H1 (cell line): Measurements from ENCODE around the gene SEMA3C. TPM values are rescaled to one million over a fixed set of nuclear protein-coding genes. Genes with fewer than 3 reads are reported as not detected.

Source experiments
- CTCF ChIA-PET: fragments of 300-600 bp; sonication (Branson Sonifier 250); formaldehyde crosslinking; loops from one replicate; lab custom pipeline; 2021; ENCODE audit not compliant: partially characterized antibody; lab: Charles Lee
- POLR2A ChIA-PET: fragments of 300-600 bp; sonication (Branson Sonifier 250); formaldehyde crosslinking; loops from one replicate; lab custom pipeline; 2021; ENCODE audit warnings: inconsistent platforms; ENCODE audit not compliant: partially characterized antibody; lab: Charles Lee
- DNase-seq, 2 experiments: peaks; one replicate each; pipeline versions ENCODE4 v3.0.0 to v3.0.0-alpha.2; 2010 to 2022; ENCODE audit warnings: low spot score in 2 of 2, low read depth in 1 of 2, mixed read lengths in 1 of 2
- FAIRE-seq: peaks from 2 replicates; lab custom pipeline; 2011; peaks lifted over from hg19 to GRCh38; lab: Jason Lieb, UNC
- H2AFZ ChIP-seq: 2 replicates; pipeline ENCODE4 v1.8.1; 2012; ENCODE audit warnings: low read length, inconsistent platforms
- H2AK5ac ChIP-seq: 2 replicates; pipeline ENCODE4 v1.6.1; 2013; ENCODE audit warnings: low read depth, low read length
- H2BK120ac ChIP-seq: replicated peaks from 2 replicates; pipeline ENCODE3; 2013; ENCODE audit warnings: low read depth, low read length, inconsistent platforms
- H2BK12ac ChIP-seq: 2 replicates; pipeline ENCODE4 v1.6.1; 2013; ENCODE audit warnings: low read depth, low read length
- H2BK15ac ChIP-seq: 2 replicates; pipeline ENCODE4 v1.6.1; 2013; ENCODE audit warnings: low read length
- H2BK20ac ChIP-seq: 2 replicates; pipeline ENCODE4 v1.6.1; 2013; ENCODE audit warnings: low read length
- H2BK5ac ChIP-seq: 2 replicates; pipeline ENCODE4 v1.6.1; 2013; ENCODE audit warnings: low read depth, low read length
- H3K14ac ChIP-seq: 2 replicates; pipeline ENCODE4 v1.6.1; 2013; ENCODE audit warnings: inconsistent platforms; ENCODE audit not compliant: insufficient read length
- H3K18ac ChIP-seq: 2 replicates; pipeline ENCODE4 v1.6.1; 2013; ENCODE audit warnings: low read length; ENCODE audit errors: extremely low read depth
- H3K23ac ChIP-seq: 2 replicates; pipeline ENCODE4 v1.6.1; 2013; ENCODE audit warnings: inconsistent platforms; ENCODE audit not compliant: insufficient read length
- H3K23me2 ChIP-seq: 2 replicates; pipeline ENCODE4 v1.6.1; 2013; ENCODE audit warnings: low read depth, low read length
- H3K27ac ChIP-seq: 2 replicates; pipeline ENCODE4 v1.6.1; 2011; ENCODE audit warnings: low read depth, low read length, inconsistent platforms
- H3K27me3 ChIP-seq, 4 experiments: replicated peaks in 1 of 4; 1 replicate in 1 of 4; 2 replicates in 3 of 4; pipeline versions ENCODE4 v1.6.1 to v1.8.1; 2011 to 2013; ENCODE audit warnings: low read length in 3 of 4, mild to moderate bottlenecking in 3 of 4, inconsistent platforms in 2 of 4, mixed read lengths in 2 of 4, moderate library complexity in 1 of 4; ENCODE audit not compliant: control insufficient read depth in 3 of 4, insufficient read depth in 3 of 4; ENCODE audit errors: extremely low read depth in 1 of 4
- H3K36me3 ChIP-seq, 4 experiments: 2 replicates each; pipeline versions ENCODE4 v1.6.1 to v1.8.1; 2011 to 2013; ENCODE audit warnings: mild to moderate bottlenecking in 4 of 4, low read length in 3 of 4, moderate library complexity in 2 of 4, control low read depth in 1 of 4, inconsistent platforms in 1 of 4; ENCODE audit not compliant: insufficient read depth in 4 of 4, control insufficient read depth in 2 of 4
- H3K4ac ChIP-seq: replicated peaks from 2 replicates; pipeline ENCODE3; 2013; ENCODE audit warnings: low read length, low read depth, mixed read lengths, inconsistent platforms; ENCODE audit not compliant: insufficient read length
- H3K4me1 ChIP-seq, 4 experiments: replicated peaks in 1 of 4; 1 replicate in 1 of 4; 2 replicates in 3 of 4; pipeline versions ENCODE4 v1.6.1 to v1.8.1; 2011 to 2013; ENCODE audit warnings: low read length in 3 of 4, inconsistent platforms in 2 of 4, mixed read lengths in 1 of 4; ENCODE audit not compliant: insufficient read depth in 4 of 4, control insufficient read depth in 3 of 4
- H3K4me2 ChIP-seq, 2 experiments: 2 replicates each; pipeline versions ENCODE4 v1.6.1 to v1.8.1; 2011 to 2013; ENCODE audit warnings: low read depth in 2 of 2, low read length in 2 of 2, control low read depth in 1 of 2, inconsistent platforms in 1 of 2, mild to moderate bottlenecking in 1 of 2; ENCODE audit not compliant: insufficient read depth in 1 of 2
- H3K4me3 ChIP-seq, 4 experiments: fragments of 200-600, 300-600 bp in 1 of 4; sonication (generic), shearing (Covaris generic), sonication (Bioruptor Twin) in 1 of 4; 2 replicates each; pipeline versions ENCODE4 v1.5.1 to v1.8.1; 2011 to 2016; ENCODE audit warnings: low read length in 4 of 4, low read depth in 3 of 4, control low read depth in 2 of 4, inconsistent platforms in 2 of 4, mild to moderate bottlenecking in 2 of 4, mixed read lengths in 1 of 4, moderate library complexity in 1 of 4; ENCODE audit not compliant: insufficient read depth in 2 of 4; ENCODE audit errors: extremely low read depth in 1 of 4
- H3K56ac ChIP-seq: replicated peaks from 2 replicates; pipeline ENCODE3; 2013; ENCODE audit warnings: low read depth, mild to moderate bottlenecking, mixed read lengths, low read length, inconsistent platforms; ENCODE audit not compliant: insufficient read length
- H3K79me1 ChIP-seq: 2 replicates; pipeline ENCODE4 v1.6.1; 2013; ENCODE audit warnings: low read depth, low read length, control low read depth
- H3K79me2 ChIP-seq, 2 experiments: 2 replicates each; pipeline versions ENCODE4 v1.6.1 to v1.8.1; 2012 to 2013; ENCODE audit warnings: low read length in 2 of 2, mild to moderate bottlenecking in 2 of 2, inconsistent platforms in 1 of 2; ENCODE audit not compliant: insufficient read depth in 2 of 2, control insufficient read depth in 1 of 2
- H3K9ac ChIP-seq, 4 experiments: replicated peaks in 1 of 4; 1 replicate in 1 of 4; 2 replicates in 3 of 4; pipeline versions ENCODE4 v1.6.1 to v1.8.1; 2011 to 2013; ENCODE audit warnings: low read depth in 3 of 4, low read length in 3 of 4, control low read depth in 2 of 4, mild to moderate bottlenecking in 2 of 4, moderate library complexity in 2 of 4, inconsistent platforms in 1 of 4; ENCODE audit errors: extremely low read depth in 1 of 4
- H3K9me3 ChIP-seq, 2 experiments: 2 replicates each; pipeline versions ENCODE4 v1.6.1 to v1.8.1; 2012 to 2013; ENCODE audit warnings: mild to moderate bottlenecking in 2 of 2, moderate library complexity in 2 of 2, control low read depth in 1 of 2, inconsistent platforms in 1 of 2, low read depth in 1 of 2, low read length in 1 of 2, mixed read lengths in 1 of 2; ENCODE audit not compliant: insufficient read depth in 2 of 2
- H4K20me1 ChIP-seq, 2 experiments: replicated peaks in 1 of 2; 2 replicates each; pipeline versions ENCODE3 to v1.8.1; 2011 to 2013; ENCODE audit warnings: inconsistent platforms in 2 of 2, low read length in 2 of 2, mild to moderate bottlenecking in 1 of 2; ENCODE audit not compliant: insufficient read depth in 2 of 2, control insufficient read depth in 1 of 2
- H4K5ac ChIP-seq: 2 replicates; pipeline ENCODE4 v1.6.1; 2013; ENCODE audit warnings: low read length, low read depth, mixed read lengths, inconsistent platforms; ENCODE audit not compliant: insufficient read length
- H4K8ac ChIP-seq: 2 replicates; pipeline ENCODE4 v1.8.0; 2013; ENCODE audit warnings: mild to moderate bottlenecking, moderate library complexity, low read length, inconsistent platforms; ENCODE audit not compliant: insufficient read depth; ENCODE audit errors: extremely low read depth
- H4K91ac ChIP-seq: replicated peaks from 2 replicates; pipeline ENCODE3; 2013; ENCODE audit warnings: low read length, mixed read lengths, inconsistent platforms; ENCODE audit not compliant: insufficient read length
- BRCA1 ChIP-seq: IDR thresholded peaks from 2 replicates; pipeline ENCODE4 v1.6.1; 2012; ENCODE audit warnings: low read depth, low read length, improper control_type of control experiment
- polyA plus RNA-seq, 7 experiments: library from polyadenylated mRNA; depleted of rRNA in 3 of 7; stranded (reverse) in 5 of 7; unstranded in 2 of 7; fragments of >200 nt in 5 of 7; fragments of 200-250 nt in 2 of 7; gene quantifications; 1 replicate in 5 of 7; 2 replicates in 1 of 7; 4 replicates in 1 of 7; pipeline versions ENCODE4 v1.2.1 to v1.2.3, GENCODE V29; 2011 to 2013; ENCODE audit warnings: missing spikeins in 2 of 7, mixed read lengths in 2 of 7
- total RNA-seq: library from RNA; stranded (reverse); fragmentation: NEBNext Ultra II Directional; extraction: Animal tissue kit (Norgen Biotek cat#: 25700); gene quantifications from 2 replicates; pipeline ENCODE4 v1.2.1, GENCODE V29; 2021

Gene SEMA3C
- total and polyA plus RNA-seq, 2 of the 8 experiments (the other 6 are each of a cell fraction or from before 2014, with no cell fraction given) = 0.15 to 1.4 TPM

- Histone ChIP-seq H3K36me3 (no peaks in the 10 kb centered on the region), H4K5ac (no peak overlapping the region), H3K56ac (no peak overlapping the region), H4K20me1 (no peaks in the 10 kb centered on the region), H3K4me3 (no peak overlapping the region), H2BK15ac (no peak overlapping the region), H3K4me2 (no peak overlapping the region), H2BK120ac (no peak overlapping the region), H3K9ac (no peak overlapping the region), H3K14ac (no peak overlapping the region), H2BK20ac (no peak overlapping the region), H2AK5ac (no peak overlapping the region), H3K27me3 (no peaks in the 10 kb centered on the region), H4K91ac (no peak overlapping the region), H3K9me3 (no peaks in the 10 kb centered on the region), H3K27ac (no peak overlapping the region), H2AFZ (no peak overlapping the region), H3K23me2 (no peaks in the 10 kb centered on the region), H3K23ac (no peak overlapping the region), H3K4me1 (peaks cover 0 to 3% (median 1%) of the 10 kb centered on the region in 4 experiments; a peak in 2 of 7 replicates), H4K8ac (no peak overlapping the region), H3K79me2 (no peaks in the 10 kb centered on the region), H3K79me1 (no peaks in the 10 kb centered on the region), H3K18ac (no peak overlapping the region), H3K4ac (no peak overlapping the region), H2BK5ac (no peak overlapping the region), H2BK12ac (no peak overlapping the region)
- POLR2A ChIA-PET = no interaction called here
- no peak for TF ChIP-seq BRCA1
- no peak for DNase-seq
- CTCF ChIA-PET = no interaction called here
- FAIRE-seq = no peak
Measured at GRCh38 chr7:80839855-80840254, 79.0 kb downstream of the SEMA3C start.
